AG04449 (cell line): ENCODE results near the gene ADRB1.

Experiments used
- CTCF ChIA-PET: fragments of 350-600 bp; formaldehyde crosslinking; extraction: SDS; loops from one replicate; lab custom pipeline; 2021; ENCODE audit warnings: antibody characterized with exemption; lab: Yijun Ruan, JAX
- POLR2A ChIA-PET: fragments of 400-600, 350-600 bp; formaldehyde crosslinking; extraction: SDS; loops from one replicate; lab custom pipeline; 2020; ENCODE audit warnings: antibody characterized with exemption, inconsistent platforms; lab: Yijun Ruan, JAX
- DNase-seq: peaks from one replicate; pipeline ENCODE4 v3.0.0-alpha.2; 2010; ENCODE audit warnings: low read depth, low spot score
- H3K4me3 ChIP-seq: 2 replicates; pipeline ENCODE4 v1.5.1; 2011; ENCODE audit warnings: low read depth, mild to moderate bottlenecking, control low read depth, low read length
- TF ChIP-seq, protein P1 (sequence below): IDR thresholded peaks from one replicate; pipeline ENCODE4 v1.5.1; 2011; ENCODE audit warnings: mild to moderate bottlenecking, moderate library complexity, low read length, control low read depth, inconsistent platforms; ENCODE audit not compliant: insufficient read depth; ENCODE audit errors: missing control alignments

The ADRB1 gene

DNA sequence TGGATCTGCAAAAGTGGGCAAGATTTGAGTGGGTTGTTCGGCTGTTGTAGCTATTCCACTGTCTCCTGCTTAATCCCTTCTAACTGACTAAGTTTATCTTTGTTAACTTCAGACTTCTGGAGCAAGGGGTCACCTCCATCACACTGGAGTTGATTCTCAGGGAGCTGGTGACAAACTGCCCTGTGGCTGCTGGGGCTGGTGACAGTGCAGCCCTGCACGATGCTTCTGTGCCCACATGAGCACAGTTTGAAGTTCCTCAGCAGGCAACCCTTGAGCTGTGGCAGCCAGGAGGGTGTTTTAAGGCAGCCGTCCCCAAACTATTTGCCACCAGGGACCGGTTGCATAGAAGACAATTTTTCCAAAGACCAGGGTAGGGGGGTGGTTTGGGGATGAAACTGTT, 40.5 kb downstream of the ADRB1 start:
- TF ChIP-seq, protein P1, sequence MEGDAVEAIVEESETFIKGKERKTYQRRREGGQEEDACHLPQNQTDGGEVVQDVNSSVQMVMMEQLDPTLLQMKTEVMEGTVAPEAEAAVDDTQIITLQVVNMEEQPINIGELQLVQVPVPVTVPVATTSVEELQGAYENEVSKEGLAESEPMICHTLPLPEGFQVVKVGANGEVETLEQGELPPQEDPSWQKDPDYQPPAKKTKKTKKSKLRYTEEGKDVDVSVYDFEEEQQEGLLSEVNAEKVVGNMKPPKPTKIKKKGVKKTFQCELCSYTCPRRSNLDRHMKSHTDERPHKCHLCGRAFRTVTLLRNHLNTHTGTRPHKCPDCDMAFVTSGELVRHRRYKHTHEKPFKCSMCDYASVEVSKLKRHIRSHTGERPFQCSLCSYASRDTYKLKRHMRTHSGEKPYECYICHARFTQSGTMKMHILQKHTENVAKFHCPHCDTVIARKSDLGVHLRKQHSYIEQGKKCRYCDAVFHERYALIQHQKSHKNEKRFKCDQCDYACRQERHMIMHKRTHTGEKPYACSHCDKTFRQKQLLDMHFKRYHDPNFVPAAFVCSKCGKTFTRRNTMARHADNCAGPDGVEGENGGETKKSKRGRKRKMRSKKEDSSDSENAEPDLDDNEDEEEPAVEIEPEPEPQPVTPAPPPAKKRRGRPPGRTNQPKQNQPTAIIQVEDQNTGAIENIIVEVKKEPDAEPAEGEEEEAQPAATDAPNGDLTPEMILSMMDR = no peak
- CTCF ChIA-PET = no interaction called here
- POLR2A ChIA-PET = no interaction called here

DNA sequence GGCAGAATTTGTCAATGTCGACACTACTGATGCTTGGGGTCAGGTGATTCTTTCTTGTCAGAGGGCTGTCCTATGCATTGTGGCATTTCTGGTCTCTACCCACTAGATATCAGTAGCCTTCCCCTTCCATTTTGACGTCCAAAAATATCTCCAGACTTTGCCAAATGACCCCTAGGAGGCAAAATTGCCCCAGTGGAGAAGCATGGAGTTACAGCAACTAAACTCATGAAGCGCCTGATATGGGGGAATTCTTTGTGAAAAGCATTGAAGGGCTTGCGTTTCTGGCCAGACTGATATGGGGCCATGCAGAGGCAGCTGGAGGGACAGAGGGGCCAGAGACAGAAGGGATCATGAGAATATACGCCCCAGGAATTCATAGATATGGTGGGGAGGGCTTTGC, 43.6 kb downstream of the ADRB1 start:
- no peak overlapping the region for H3K4me3 ChIP-seq
- TF ChIP-seq, protein P1 = no peak
- no peak for DNase-seq
- POLR2A ChIA-PET = no interaction called here
- CTCF ChIA-PET = interaction anchor here (1.4 kb wide), 1 partner anchor 9 kb away, joined by 3 read pairs; no protein-coding TSS in a partner anchor

More for the DNA sequence above, 40.5 kb downstream of the ADRB1 start:
- H3K4me3 ChIP-seq = no peak overlapping the region
- no peak for DNase-seq

DNA sequence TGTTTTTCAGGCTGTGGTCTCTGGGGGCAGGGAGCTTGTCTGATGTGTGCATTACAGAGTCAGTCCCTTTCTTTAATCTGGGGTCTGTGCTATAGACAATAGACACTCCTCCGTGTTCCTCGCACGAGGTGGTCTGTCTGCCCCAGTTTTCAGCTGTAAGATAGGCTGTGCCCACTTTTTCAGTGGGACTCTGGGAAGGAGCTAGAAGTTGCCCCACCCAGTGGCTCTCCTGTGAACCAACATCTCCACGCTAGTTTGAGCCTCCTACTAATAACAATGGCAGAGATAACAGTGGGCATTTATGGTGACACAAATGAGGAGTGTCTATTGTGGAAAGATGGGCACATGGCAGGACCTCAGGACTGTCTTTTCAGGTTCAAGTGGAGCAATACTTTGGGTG, 44.0 kb downstream of the ADRB1 start:
- POLR2A ChIA-PET = no interaction called here
- CTCF ChIA-PET = no interaction called here
- TF ChIP-seq, protein P1 = no peak
- no peak overlapping the region for H3K4me3 ChIP-seq
- DNase-seq = no peak

DNA sequence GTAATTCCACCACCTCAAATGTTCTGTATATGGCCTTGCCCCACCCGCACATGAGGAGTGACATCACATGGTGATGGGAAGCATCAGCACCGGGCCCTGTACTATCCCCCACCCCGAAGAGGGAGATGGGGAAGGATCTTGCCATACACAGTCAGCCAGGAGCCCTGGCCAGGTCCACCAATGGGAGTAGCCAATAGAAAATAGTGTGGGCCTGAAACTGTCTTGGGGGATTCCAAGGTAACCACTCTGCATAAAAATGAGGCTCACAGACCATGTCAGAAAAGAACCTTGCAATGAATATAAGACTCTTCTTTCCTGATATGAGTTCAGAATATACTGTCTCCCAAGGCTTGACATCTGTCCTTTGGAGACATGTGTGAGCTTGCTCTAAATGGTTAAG, 51.1 kb downstream of the ADRB1 start:
- no peak overlapping the region for H3K4me3 ChIP-seq
- ChIA-PET CTCF (interaction anchor here (2.6 kb wide), 1 partner anchor 296 kb away, joined by 9 read pairs; no protein-coding TSS in a partner anchor), POLR2A (no interaction called here)
- TF ChIP-seq, protein P1 = no peak
- no peak for DNase-seq

DNA sequence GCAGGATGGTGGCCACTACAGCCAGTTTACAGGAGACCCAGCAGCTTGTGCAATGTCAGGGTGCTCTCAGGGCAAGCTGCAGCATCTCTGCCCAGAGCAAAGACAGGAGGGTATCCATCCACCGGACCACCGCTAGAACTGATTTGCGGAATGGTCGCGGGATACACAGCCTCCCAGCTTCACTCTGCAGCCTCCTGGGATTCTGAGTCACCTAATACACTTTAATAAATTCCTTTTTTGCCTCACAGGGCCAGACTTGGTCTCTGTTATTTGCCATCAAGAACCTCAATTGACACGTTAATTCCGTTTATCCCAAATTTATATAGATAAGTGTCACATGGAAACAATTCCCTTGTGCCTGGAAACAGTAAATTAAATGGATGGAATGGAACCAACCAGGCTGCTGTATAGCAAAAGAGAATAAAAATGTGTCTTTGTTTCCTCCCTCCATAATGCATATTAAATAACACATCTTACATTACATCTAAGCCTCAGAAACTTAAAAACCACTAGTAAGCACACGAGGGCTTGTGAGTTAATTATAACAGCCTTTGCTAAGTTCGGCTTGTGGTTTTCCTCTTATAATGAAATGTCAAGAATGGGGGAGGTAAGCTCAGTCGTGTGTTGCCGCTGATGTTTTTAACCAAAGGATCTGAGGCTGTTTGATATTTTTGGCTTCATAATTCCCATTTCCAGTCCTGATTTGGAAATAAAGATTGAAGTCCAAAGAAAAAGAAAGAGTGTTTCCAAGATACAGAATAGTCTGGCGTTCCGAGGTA, 52.1 kb downstream of the ADRB1 start:
- ChIA-PET CTCF (interaction anchor here (0.8 to 2.6 kb wide), 3 partner anchors 9 to 390 kb away, joined by 3 to 9 read pairs (median 5); no protein-coding TSS in a partner anchor), POLR2A (no interaction called here)
- no peak for DNase-seq
- TF ChIP-seq, protein P1 = no peak
- no peak overlapping the region for H3K4me3 ChIP-seq
